Measurements from ENCODE around the gene KPNA5. TPM values are rescaled to one million over a fixed set of nuclear protein-coding genes. Genes with fewer than 3 reads are reported as not detected.

Gene KPNA5
- total and polyA plus RNA-seq, 2 of the 13 experiments (the other 11 are each of a cell fraction or from before 2014, with no cell fraction given), result 5.3 to 13.0 TPM

- TF ChIP-seq SNAPC4 (CRISPR knock-in tag; IDR thresholded peaks at IDR 0.05), result peak; percentile 81; the same call in 1 of the 2 replicates
- TF ChIP-seq GZF1 (CRISPR knock-in tag; IDR thresholded peaks at IDR 0.05), result no peak; the same call in 1 of the 2 replicates
- peak; percentile 72; the same call in 1 of the 2 replicates for TF ChIP-seq CBFB (CRISPR knock-in tag; IDR thresholded peaks at IDR 0.05)
- TF ChIP-seq MEF2D (CRISPR knock-in tag; IDR thresholded peaks at IDR 0.05), result peak; percentile 81
- TF ChIP-seq MYC (CRISPR knock-in tag; IDR thresholded peaks at IDR 0.05; ENCODE audit: borderline replicate concordance), result peak; percentile 85
- TF ChIP-seq HINFP (CRISPR knock-in tag; IDR thresholded peaks at IDR 0.05; ENCODE audit: low read depth), result peak; percentile 86; the same call in 1 of the 2 replicates
- peak; percentile 14; the same call in 1 of the 2 replicates for TF ChIP-seq FOXM1 (CRISPR knock-in tag; IDR thresholded peaks at IDR 0.05)
- TF ChIP-seq SCMH1 (CRISPR knock-in tag; IDR thresholded peaks at IDR 0.05; ENCODE audit: borderline replicate concordance), result no peak
- TF ChIP-seq ZNF850 (CRISPR knock-in tag; conservative IDR thresholded peaks at IDR 0.05), result no peak
- no peak for TF ChIP-seq U2AF2 (IDR thresholded peaks at IDR 0.05; ENCODE audit: low read depth, low read length)
- TF ChIP-seq ZNF678 (CRISPR knock-in tag; IDR thresholded peaks at IDR 0.05), result no peak; the same call in 1 of the 2 replicates
- no peak for TF ChIP-seq DDIT3 (CRISPR knock-in tag; IDR thresholded peaks at IDR 0.05)
- TF ChIP-seq ELK4 (CRISPR knock-in tag; IDR thresholded peaks at IDR 0.05; ENCODE audit: borderline replicate concordance), result no peak
- TF ChIP-seq NFE2 (CRISPR knock-in tag; IDR thresholded peaks at IDR 0.05), result no peak
- peak; percentile 77; the same call in 1 of the 2 replicates for TF ChIP-seq SNAI1 (CRISPR knock-in tag; IDR thresholded peaks at IDR 0.05; ENCODE audit: borderline replicate concordance)
- TF ChIP-seq NR3C1 (CRISPR knock-in tag; IDR thresholded peaks at IDR 0.05), result no peak
- no peak; the same call in 1 of the 2 replicates for TF ChIP-seq ZSCAN9 (CRISPR knock-in tag; IDR thresholded peaks at IDR 0.05; ENCODE audit: borderline replicate concordance)
- peak; percentile 89; the same call in 1 of the 2 replicates for TF ChIP-seq ZNF569 (CRISPR knock-in tag; IDR thresholded peaks at IDR 0.05; ENCODE audit: borderline replicate concordance)
- peak; percentile 70; the same call in 1 of the 2 replicates for TF ChIP-seq ZZZ3 (CRISPR knock-in tag; IDR thresholded peaks at IDR 0.05; ENCODE audit: borderline replicate concordance)
- no peak; the same call in 1 of the 2 replicates for TF ChIP-seq RARA (CRISPR knock-in tag; IDR thresholded peaks at IDR 0.05)
- TF ChIP-seq NR2F6 (IDR thresholded peaks at IDR 0.05), result 0 out of 2 replicates have a peak, but pooled peaks have one; percentile 7
- peak; percentile 49 for TF ChIP-seq NR2F6 (CRISPR knock-in tag; IDR thresholded peaks at IDR 0.05)
- peak; percentile 88 for TF ChIP-seq MEIS1 (CRISPR knock-in tag; IDR thresholded peaks at IDR 0.05; ENCODE audit: borderline replicate concordance)
These were observed at the start of gene KPNA5 (continued) for GRCh38 chr6:116680880-116681672.
